Retinal pigment epithelial cell (primary cell): ENCODE data around the gene HOXC13.
A peak's percentile ranks its signal among the peaks of the same experiment; 100 is the strongest.

ENCODE experiments used
- DNase-seq: peaks from one replicate; pipeline ENCODE4 v3.0.0-alpha.2; 2010; ENCODE audit warnings: low read depth
- H3K4me3 ChIP-seq: 2 replicates; pipeline ENCODE4 v1.5.1; 2011; ENCODE audit warnings: mild to moderate bottlenecking, low read length, control low read depth, moderate library complexity
- TF ChIP-seq, protein P1 (sequence below): conservative IDR thresholded peaks from 2 replicates; pipeline ENCODE4 v1.5.1; 2011; ENCODE audit warnings: low read depth, low read length, control low read depth, inconsistent platforms

HOXC13 gene

DNA sequence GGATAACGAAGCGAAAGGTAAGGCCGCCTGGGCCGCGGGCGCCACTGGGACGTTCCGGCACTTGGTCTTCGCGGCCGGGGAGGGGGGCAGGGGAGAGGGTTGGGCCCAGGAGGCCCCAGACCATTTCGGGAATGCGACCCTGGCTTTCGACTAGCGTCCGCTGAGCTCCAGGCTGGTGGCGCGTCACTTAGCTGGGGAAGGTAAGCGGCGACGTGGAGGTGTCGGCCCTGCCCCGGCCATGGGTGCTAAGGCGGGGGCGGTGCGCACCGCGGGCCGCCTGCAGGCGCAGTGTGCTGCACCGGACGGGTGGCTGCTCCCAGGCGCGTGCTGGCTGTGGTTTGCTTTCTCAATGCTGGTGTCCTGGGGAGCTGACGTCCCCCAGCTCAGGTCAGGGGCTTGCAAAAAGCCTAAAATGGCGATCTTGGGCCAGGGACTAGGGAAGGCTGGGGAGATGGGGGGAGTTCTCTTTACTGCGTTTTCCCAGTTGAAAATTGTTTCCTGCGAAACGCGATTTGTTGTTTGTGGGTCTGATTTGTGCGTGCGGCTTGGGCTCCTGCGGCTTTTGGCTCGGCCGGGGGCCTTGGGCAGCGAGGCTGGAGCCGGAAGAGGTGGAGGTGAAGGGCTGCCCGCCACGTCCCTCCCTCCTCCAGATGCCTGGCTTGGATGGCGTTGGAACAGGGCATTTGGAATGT lies 47.5 kb downstream of the HOXC13 start:
- TF ChIP-seq, protein P1, sequence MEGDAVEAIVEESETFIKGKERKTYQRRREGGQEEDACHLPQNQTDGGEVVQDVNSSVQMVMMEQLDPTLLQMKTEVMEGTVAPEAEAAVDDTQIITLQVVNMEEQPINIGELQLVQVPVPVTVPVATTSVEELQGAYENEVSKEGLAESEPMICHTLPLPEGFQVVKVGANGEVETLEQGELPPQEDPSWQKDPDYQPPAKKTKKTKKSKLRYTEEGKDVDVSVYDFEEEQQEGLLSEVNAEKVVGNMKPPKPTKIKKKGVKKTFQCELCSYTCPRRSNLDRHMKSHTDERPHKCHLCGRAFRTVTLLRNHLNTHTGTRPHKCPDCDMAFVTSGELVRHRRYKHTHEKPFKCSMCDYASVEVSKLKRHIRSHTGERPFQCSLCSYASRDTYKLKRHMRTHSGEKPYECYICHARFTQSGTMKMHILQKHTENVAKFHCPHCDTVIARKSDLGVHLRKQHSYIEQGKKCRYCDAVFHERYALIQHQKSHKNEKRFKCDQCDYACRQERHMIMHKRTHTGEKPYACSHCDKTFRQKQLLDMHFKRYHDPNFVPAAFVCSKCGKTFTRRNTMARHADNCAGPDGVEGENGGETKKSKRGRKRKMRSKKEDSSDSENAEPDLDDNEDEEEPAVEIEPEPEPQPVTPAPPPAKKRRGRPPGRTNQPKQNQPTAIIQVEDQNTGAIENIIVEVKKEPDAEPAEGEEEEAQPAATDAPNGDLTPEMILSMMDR = no peak
- DNase-seq = no peak
- no peak overlapping the region for H3K4me3 ChIP-seq

DNA sequence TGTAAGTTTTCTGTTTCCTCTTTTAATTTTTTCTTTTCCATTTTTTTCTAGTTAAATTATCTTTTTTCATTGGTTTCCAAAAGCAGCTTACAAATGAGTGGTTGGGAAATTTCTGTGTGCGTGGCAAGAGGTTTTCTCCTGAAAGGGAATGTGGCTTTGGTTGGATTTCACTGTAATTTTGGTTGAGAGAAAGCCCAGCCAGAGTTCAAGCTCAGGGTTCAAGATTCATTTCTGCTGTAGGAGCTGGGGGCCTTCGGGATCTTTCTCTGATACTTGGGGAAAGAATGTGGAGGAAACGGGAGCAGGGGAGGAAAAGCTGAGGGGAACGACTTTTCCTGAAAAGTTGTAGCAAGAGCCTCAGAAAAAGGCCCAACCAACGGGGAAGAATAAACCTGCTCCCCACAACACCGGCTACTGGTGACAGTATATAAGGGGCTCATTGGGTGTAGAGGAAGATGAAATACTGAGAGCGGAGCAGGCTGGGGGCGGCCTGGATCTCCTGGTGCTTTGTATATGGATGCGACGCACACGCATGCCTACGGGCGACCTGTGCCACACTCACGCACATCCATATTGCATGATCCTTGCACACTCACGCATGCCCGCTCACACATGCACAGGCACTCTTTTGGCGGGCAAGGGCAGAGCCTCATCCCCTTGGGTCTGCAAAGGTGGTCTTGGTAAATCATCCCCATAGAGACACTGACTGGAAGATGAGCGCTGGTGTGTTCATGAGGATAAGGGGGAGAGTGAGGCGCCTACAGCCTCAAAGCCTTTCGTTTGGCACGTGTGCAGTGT lies 48.3 kb downstream of the HOXC13 start:
- no peak for DNase-seq
- H3K4me3 ChIP-seq = no peak overlapping the region
- TF ChIP-seq, protein P1 = no peak

DNA sequence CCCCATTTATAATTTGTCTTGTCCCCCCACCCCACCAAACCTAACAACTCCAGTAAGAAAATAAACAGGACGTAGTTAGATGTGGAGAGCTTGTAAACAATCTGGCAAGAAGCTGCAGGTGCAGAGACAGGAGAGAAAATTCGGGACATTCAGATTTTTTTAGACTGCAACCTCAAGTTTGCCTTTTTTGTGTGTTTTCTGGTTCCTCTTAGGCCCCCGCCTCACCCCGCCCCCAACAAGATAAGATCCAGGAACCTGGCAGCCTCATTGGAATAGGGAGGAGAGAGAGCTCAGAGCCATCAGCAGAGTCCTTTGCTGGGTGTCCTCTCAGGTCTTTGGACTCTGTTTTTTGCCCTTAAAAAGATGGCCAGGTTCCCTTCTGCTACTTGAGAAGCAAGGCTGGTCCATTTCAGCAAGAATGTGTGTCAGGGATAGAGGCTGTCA lies 49.2 kb downstream of the HOXC13 start:
- no peak overlapping the region for H3K4me3 ChIP-seq
- DNase-seq = no peak
- TF ChIP-seq, protein P1 = no peak

DNA sequence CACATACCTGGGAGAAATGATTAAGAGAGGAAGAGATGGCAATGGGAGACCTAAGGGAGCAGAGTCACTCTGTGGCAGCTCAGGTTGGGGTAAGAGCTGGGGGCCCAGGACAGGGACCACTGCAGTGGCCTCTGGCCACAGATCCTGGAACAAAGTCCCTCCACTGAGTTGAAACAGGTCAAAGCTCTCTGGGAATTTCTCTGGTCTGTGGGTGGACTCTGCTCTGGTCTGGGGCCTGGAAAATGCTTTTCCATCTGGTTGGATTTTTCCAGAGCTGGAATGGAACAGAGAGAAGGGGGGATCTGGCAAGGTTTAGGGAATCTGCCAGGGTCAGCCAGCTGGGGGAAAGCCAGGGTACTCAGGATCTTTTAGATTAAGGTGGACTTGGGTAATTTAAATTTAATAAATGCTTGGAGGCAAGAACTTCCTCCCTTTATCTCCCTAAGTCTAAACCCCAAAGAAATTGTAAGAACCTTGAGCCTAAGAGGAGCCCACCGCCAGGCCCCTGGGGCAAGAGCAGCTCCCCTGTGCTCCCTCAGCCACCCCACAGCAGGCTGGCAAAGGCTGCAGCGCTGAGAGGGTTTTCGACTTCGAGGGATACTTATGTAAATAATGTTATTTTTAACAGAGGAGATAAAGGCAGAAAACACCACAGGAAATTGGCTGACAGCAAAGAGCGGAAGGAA lies 50.1 kb downstream of the HOXC13 start:
- H3K4me3 ChIP-seq = no peak overlapping the region
- DNase-seq = no peak
- TF ChIP-seq, protein P1 = no peak

DNA sequence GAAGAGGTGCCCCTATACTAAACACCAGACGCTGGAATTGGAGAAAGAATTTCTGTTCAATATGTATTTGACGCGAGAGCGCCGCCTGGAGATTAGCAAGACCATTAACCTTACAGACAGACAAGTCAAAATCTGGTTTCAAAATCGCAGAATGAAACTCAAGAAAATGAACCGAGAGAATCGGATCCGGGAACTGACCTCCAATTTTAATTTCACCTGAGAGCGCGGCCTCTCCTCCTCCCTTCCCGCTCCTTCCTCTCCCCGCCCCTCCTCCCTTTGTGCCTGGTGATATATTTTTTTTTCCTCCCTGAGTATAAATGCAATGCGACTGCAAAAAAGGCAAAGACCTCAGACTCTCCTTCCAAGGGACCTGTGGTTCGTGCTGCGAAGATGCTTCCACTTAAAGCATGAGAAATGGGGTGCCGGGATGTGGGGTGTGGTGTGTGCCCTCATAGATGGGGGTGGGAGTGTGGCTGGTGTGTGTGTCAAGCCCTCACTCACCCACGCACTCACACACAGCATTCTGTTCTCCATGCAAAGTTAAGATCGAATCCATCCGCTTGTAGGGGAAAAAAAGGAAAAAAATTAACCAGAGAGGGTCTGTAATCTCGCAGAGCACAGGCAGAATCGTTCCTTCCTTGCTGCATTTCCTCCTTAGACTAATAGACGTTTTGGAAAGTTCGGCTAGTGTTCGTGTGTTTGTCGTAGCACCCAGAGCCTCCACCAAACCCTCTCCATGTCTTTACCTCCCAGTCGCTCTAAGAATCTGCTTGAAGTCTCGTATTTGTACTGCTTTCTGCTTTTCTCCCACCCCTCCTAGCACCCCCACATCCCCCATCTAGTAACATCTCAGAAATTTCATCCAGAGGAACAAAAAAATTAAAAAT lies 50.8 kb downstream of the HOXC13 start:
- TF ChIP-seq, protein P1 = peak; percentile 50
- DNase-seq = no peak
- no peak overlapping the region for H3K4me3 ChIP-seq

DNA sequence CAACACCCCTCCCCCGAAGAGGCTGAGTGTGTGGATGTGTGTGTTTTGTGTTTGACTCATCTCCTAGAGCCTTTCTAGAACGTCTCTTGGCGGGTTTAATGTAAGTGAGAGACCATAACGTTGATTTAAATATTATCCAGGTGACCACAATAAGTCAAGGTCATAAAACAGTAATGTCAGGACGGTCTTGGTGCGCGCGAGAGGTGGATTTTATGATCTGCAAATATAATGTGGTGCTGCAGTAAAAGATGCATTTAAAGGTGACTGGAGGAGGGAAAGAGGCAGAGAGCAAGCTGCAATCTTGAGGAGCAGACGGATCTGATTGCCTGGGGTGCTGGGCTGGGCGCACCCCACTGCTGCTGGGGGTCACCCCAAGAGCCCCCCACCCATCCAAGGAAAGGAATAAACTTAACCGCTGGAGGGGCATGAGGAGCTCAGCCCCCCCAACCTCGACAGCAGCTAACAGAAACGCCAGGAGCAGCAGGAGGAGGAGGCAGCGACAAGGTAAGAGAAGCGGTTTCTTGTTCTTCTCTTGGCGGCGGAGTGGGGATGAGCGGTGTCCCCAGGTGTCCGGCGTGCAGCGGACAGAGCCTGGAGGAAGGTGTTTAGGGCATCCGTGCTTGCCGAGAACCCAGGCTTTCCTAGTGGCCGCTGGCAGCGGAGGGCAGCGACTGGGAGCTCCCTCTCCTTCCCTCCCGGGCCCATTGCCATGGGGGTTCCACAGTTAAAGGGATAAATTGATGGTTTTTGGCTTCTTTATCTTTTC lies 51.9 kb downstream of the HOXC13 start:
- TF ChIP-seq, protein P1 = no peak
- no peak for DNase-seq
- H3K4me3 ChIP-seq = no peak overlapping the region
